Progenitor cell of endocrine pancreas (in vitro differentiated cells): ENCODE data around the gene NUDT9. TPM values are rescaled to one million over a fixed set of nuclear protein-coding genes. Genes with fewer than 3 reads are reported as not detected.
"Not testable (repeated sequence)": the region's sequence is repeated elsewhere in the genome, so short reads cannot be mapped to it uniquely, and the experiment has no call there.

Experiments used
- DNase-seq: peaks from one replicate; pipeline ENCODE4 v3.0.0; 2021; ENCODE audit warnings: low spot score; ENCODE audit not compliant: unreplicated experiment
- H3K27ac Mint-ChIP-seq: 2 replicates; pipeline ENCODE4 v1.8.0; 2021; ENCODE audit warnings: mild to moderate bottlenecking, moderate library complexity, mixed read lengths
- H3K27me3 Mint-ChIP-seq: 2 replicates; pipeline ENCODE4 v1.8.0; 2021; ENCODE audit warnings: mixed read lengths
- H3K36me3 Mint-ChIP-seq: 2 replicates; pipeline ENCODE4 v1.8.0; 2022; ENCODE audit warnings: mixed read lengths; ENCODE audit not compliant: insufficient read depth
- H3K4me1 Mint-ChIP-seq: 2 replicates; pipeline ENCODE4 v1.8.0; 2021; ENCODE audit warnings: low read depth, mixed read lengths
- H3K4me3 Mint-ChIP-seq: 2 replicates; pipeline ENCODE4 v1.8.0; 2021; ENCODE audit warnings: low read depth, mild to moderate bottlenecking, moderate library complexity, mixed read lengths
- H3K9me3 Mint-ChIP-seq: 2 replicates; pipeline ENCODE4 v1.8.0; 2021; ENCODE audit warnings: low read depth, mixed read lengths
- total RNA-seq: library from RNA; stranded (reverse); gene quantifications from 2 replicates; pipeline ENCODE4 v1.2.1, GENCODE V29; 2021
- TF ChIP-seq, protein P1 (sequence below): fragments of 200-600 bp; sonication (generic); IDR thresholded peaks from one replicate; pipeline ENCODE4 v1.5.0; 2021; ENCODE audit warnings: antibody characterized with exemption, mild to moderate bottlenecking; ENCODE audit not compliant: unreplicated experiment

NUDT9 gene
- total RNA-seq, 1 donor from 2014 or later = 35.1 TPM

DNA sequence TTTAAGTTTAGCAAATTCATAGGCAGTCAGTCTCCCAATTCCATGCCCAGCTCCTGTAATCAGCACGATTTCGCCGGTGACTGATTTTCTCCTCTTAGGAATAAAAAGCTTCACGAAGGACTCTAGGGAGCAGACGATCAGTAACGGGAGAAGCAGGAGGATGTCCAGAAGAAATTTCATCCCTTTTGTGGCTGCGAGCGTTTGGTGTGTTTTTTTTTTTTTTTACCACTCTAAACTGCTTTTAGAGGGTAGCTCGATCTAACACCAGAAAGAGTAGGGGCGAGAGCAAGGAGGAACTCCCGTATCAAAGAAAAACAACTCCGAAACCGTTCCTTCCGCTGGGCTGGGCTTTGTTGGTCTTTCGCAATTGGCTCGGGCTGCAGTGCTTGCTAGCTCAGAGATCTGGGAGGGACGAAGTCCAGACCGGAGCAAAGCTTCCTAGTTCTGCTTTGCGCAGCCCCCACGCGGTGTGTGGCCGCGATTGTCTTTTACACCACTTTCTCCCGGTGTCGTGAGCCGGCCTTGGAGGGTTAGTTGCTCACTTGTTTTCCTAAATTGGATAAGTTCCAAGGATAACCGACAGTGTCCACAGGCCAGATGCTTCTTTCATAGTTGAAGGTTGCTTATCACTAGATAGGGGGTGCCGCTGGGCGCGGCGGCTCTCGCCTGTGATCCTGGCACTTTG lies 31.3 kb upstream of the NUDT9 start, which contains the start of gene HSD17B11:
TSS of gene HSD17B11 (minus strand) at position 298 of the 685 bp plus-strand sequence. CDS start at position 180, 118 bp downstream.
- Mint-ChIP-seq H3K4me1 (peaks cover 21% of the 10 kb centered on the region), H3K4me3 (peak within 1 kb of the TSS; percentile 90), H3K27ac (peak within 1 kb of the TSS; percentile 97), H3K9me3 (peaks cover 19% of the 10 kb centered on the region), H3K36me3 (peaks cover 22% of the 10 kb centered on the region), H3K27me3 (no peaks in the 10 kb centered on the region)
- TF ChIP-seq, protein P1, sequence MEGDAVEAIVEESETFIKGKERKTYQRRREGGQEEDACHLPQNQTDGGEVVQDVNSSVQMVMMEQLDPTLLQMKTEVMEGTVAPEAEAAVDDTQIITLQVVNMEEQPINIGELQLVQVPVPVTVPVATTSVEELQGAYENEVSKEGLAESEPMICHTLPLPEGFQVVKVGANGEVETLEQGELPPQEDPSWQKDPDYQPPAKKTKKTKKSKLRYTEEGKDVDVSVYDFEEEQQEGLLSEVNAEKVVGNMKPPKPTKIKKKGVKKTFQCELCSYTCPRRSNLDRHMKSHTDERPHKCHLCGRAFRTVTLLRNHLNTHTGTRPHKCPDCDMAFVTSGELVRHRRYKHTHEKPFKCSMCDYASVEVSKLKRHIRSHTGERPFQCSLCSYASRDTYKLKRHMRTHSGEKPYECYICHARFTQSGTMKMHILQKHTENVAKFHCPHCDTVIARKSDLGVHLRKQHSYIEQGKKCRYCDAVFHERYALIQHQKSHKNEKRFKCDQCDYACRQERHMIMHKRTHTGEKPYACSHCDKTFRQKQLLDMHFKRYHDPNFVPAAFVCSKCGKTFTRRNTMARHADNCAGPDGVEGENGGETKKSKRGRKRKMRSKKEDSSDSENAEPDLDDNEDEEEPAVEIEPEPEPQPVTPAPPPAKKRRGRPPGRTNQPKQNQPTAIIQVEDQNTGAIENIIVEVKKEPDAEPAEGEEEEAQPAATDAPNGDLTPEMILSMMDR = no peak
- peak; percentile 59 for DNase-seq

DNA sequence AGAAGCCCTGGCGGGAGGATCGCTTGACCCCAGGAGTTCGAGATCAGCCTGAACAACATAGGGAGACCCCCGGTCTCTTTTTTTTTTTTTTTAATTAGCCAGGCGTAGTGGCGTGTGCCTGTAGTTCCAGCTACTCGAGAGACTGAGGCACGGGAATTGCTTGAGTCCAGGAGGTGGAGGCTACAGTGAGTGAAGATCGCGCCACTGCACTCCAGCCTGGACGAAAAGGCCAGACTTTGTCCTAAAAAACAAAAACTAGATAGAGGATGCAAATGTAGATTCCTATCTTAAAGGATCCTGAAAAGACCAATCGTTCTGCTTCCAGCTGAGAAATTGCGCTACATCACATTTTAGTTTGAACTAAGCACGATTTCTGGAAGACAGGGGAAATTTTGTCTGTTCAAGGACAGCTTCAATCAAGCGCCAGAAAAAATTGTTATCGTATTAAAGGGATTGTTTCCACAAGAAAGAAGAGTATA lies 30.8 kb upstream of the NUDT9 start:
- Mint-ChIP-seq H3K4me1 (peaks cover 21% of the 10 kb centered on the region), H3K9me3 (peaks cover 16% of the 10 kb centered on the region), H3K27ac (peak overlapping the region; percentile 97), H3K4me3 (peak overlapping the region; percentile 90), H3K27me3 (no peaks in the 10 kb centered on the region), H3K36me3 (peaks cover 18% of the 10 kb centered on the region)
- TF ChIP-seq, protein P1 = no peak
- DNase-seq = no peak

DNA sequence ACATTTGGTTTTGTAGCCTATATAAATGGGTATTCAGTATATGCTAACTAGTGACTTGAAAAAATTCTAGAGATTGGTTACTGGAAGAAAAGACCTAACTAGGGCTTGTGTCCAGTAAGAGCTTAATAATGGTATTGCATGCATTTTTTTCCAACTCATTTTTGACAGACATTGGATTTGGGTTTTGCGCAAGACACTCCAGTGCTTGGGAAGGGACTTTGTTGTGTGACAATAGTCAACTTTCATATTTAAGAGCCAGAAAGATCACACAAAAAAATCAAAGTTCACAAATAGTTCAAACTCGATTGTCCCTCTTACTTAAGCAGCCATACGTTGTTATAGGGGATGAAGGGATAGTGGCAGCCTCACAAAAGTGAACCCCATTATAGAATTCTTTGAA lies 30.2 kb upstream of the NUDT9 start:
- H3K9me3 Mint-ChIP-seq = peaks cover 10% of the 10 kb centered on the region
- TF ChIP-seq, protein P1 = no peak
- H3K36me3 Mint-ChIP-seq = peaks cover 12% of the 10 kb centered on the region
- no peak for DNase-seq
- H3K4me1 Mint-ChIP-seq = peaks cover 21% of the 10 kb centered on the region
- H3K4me3 Mint-ChIP-seq = no peak overlapping the region
- H3K27ac Mint-ChIP-seq = no peak overlapping the region
- H3K27me3 Mint-ChIP-seq = no peaks in the 10 kb centered on the region

- not testable (repeated sequence) for H3K4me3 Mint-ChIP-seq, H3K36me3 Mint-ChIP-seq, H3K27me3 Mint-ChIP-seq, DNase-seq, H3K9me3 Mint-ChIP-seq, H3K27ac Mint-ChIP-seq
- peaks cover 10% of the 10 kb centered on the region for H3K4me1 Mint-ChIP-seq
These were observed 27.3 kb upstream of the NUDT9 start for GRCh38 chr4:87395073-87395472.

- H3K9me3 Mint-ChIP-seq, H3K36me3 Mint-ChIP-seq, H3K4me1 Mint-ChIP-seq, DNase-seq, H3K4me3 Mint-ChIP-seq, H3K27me3 Mint-ChIP-seq, H3K27ac Mint-ChIP-seq: not testable (repeated sequence)
These were observed 26.5 kb upstream of the NUDT9 start for GRCh38 chr4:87395851-87396250.

- Mint-ChIP-seq H3K4me3 (no peak overlapping the region), H3K9me3 (peaks cover 12% of the 10 kb centered on the region), H3K4me1 (peaks cover 3% of the 10 kb centered on the region), H3K36me3 (peaks cover 2% of the 10 kb centered on the region), H3K27me3 (no peaks in the 10 kb centered on the region), H3K27ac (no peak overlapping the region)
- TF ChIP-seq, protein P1 = no peak
- DNase-seq = no peak
These were observed 23.2 kb upstream of the NUDT9 start for GRCh38 chr4:87399148-87399547.
